ENCODE data around the gene TRAF1.

DNA sequence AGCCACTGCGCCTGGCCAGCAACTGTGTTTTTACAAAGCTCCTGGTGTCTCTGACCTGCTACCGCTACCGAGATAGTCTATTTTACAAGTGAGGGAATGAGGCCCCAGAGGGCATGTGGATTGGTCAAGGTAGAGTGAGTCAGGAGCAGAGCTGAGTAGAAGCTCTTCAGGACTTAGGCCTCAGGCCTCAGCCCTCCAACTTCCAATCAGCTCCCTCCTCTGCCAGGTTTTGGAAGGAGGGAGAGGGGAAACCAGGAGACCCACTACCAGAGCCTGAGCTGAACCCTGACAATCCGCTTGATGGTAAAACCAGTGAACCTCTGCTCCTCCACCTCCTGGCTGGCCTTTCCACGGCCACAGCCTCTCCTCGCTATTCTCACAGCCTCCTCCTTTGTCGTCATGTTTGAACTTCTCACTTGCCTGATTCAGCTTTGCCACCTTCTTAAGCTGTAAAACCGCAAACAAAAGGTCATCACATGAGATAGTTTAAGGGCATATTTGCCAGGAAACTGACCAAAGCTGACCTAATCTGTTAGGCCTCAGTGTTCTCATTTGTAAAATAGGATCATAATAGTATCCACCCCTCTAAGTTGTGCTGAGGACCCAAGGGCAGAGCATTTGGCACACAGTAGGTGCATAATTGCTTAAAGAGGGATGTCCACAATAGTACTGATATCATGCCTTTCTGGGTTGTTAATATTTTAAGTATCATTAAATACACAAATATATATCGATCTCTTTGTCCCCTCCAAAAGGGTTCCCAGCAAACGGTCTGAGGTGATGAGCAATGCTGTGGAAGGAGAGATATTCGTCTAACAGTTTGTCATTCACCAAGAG is 1.7 kb downstream of the TRAF1 start:
- TF ChIP-seq, protein P1, sequence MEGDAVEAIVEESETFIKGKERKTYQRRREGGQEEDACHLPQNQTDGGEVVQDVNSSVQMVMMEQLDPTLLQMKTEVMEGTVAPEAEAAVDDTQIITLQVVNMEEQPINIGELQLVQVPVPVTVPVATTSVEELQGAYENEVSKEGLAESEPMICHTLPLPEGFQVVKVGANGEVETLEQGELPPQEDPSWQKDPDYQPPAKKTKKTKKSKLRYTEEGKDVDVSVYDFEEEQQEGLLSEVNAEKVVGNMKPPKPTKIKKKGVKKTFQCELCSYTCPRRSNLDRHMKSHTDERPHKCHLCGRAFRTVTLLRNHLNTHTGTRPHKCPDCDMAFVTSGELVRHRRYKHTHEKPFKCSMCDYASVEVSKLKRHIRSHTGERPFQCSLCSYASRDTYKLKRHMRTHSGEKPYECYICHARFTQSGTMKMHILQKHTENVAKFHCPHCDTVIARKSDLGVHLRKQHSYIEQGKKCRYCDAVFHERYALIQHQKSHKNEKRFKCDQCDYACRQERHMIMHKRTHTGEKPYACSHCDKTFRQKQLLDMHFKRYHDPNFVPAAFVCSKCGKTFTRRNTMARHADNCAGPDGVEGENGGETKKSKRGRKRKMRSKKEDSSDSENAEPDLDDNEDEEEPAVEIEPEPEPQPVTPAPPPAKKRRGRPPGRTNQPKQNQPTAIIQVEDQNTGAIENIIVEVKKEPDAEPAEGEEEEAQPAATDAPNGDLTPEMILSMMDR (IDR thresholded peaks at IDR 0.05), result no peak
- TF ChIP-seq EZH2 (IDR thresholded peaks at IDR 0.05; ENCODE audit: borderline replicate concordance, insufficient read depth, low read depth, low read length, poor library complexity, severe bottlenecking), result no peak

Data from B cell (primary cell).